Measurements from ENCODE around the gene BLID.

- no peak for TF ChIP-seq JUNB (IDR thresholded peaks at IDR 0.05; ENCODE audit: unreplicated experiment)
- TF ChIP-seq EZH2 (IDR thresholded peaks at IDR 0.05; ENCODE audit: low read depth, unreplicated experiment) = no peak
- TF ChIP-seq EZH2phosphoT487 (IDR thresholded peaks at IDR 0.05; ENCODE audit: unreplicated experiment) = no peak
- TF ChIP-seq CTCF (conservative IDR thresholded peaks at IDR 0.05; ENCODE audit: low read depth in 2 of 2) = no peak
Measured at GRCh38 chr11:122074022-122074421, 42.0 kb downstream of the BLID start.

All from GM23338 (cell line).